HepG2 (cell line): Measurements from ENCODE around the gene MPP3. TPM values are rescaled to one million over a fixed set of nuclear protein-coding genes. Genes with fewer than 3 reads are reported as not detected.

ENCODE experiments used
- ARNTL ChIP-seq: sonication (generic); formaldehyde crosslinking; IDR thresholded peaks from 2 replicates; pipeline ENCODE4 v1.4.0; 2020; ENCODE audit warnings: mild to moderate bottlenecking, missing genetic modification reagents
- HOXA3 ChIP-seq: sonication (generic); formaldehyde crosslinking; IDR thresholded peaks from 2 replicates; pipeline ENCODE4 v1.5.0; 2020; ENCODE audit warnings: missing genetic modification reagents
- MLLT10 ChIP-seq: sonication (generic); formaldehyde crosslinking; IDR thresholded peaks from 2 replicates; pipeline ENCODE4 v1.4.0; 2020; ENCODE audit warnings: missing genetic modification reagents
- MYC ChIP-seq: sonication (generic); formaldehyde crosslinking; IDR thresholded peaks from 2 replicates; pipeline ENCODE4 v1.9.0; 2021; ENCODE audit warnings: missing genetic modification reagents, borderline replicate concordance
- NCOR1 ChIP-seq: fragments of 200-600 bp; sonication (generic); IDR thresholded peaks from 2 replicates; pipeline ENCODE4 v1.7.0; 2017; ENCODE audit warnings: antibody characterized with exemption, low read length, borderline replicate concordance
- RBM22 ChIP-seq: fragments of 200-400 bp; formaldehyde crosslinking; optimal IDR thresholded peaks from 2 replicates; pipeline ENCODE3; 2017; ENCODE audit warnings: mild to moderate bottlenecking, low read length, moderate library complexity
- RXRB ChIP-seq: IDR thresholded peaks from 2 replicates; pipeline ENCODE4 v1.6.1; 2016; ENCODE audit warnings: borderline replicate concordance, missing genetic modification reagents, missing compliant biosample characterization
- SALL1 ChIP-seq: sonication (generic); formaldehyde crosslinking; IDR thresholded peaks from 2 replicates; pipeline ENCODE4 v1.8.0; 2022; ENCODE audit warnings: mild to moderate bottlenecking, missing genetic modification reagents
- THAP11 ChIP-seq: IDR thresholded peaks from 2 replicates; pipeline ENCODE4 v1.6.1; 2016; ENCODE audit warnings: missing biosample characterization, missing genetic modification reagents
- ZNF160 ChIP-seq: sonication (generic); formaldehyde crosslinking; IDR thresholded peaks from 2 replicates; pipeline ENCODE4 v1.8.0; 2022; ENCODE audit warnings: mild to moderate bottlenecking, inconsistent platforms, missing genetic modification reagents
- ZNF577 ChIP-seq: sonication (generic); formaldehyde crosslinking; IDR thresholded peaks from 2 replicates; pipeline ENCODE4 v1.4.0; 2020; ENCODE audit warnings: mild to moderate bottlenecking, low read depth, missing genetic modification reagents, borderline replicate concordance
- ZNF816 ChIP-seq: sonication (generic); formaldehyde crosslinking; IDR thresholded peaks from 2 replicates; pipeline ENCODE4 v1.8.0; 2022; ENCODE audit warnings: missing genetic modification reagents, mild to moderate bottlenecking, borderline replicate concordance
- polyA plus RNA-seq, 8 experiments: library from polyadenylated mRNA; depleted of rRNA in 3 of 8; stranded (reverse) in 7 of 8; unstranded in 1 of 8; fragments of >200 nt; fragmentation: Illumina TruSeq in 4 of 8; extraction: Trizol in 4 of 8; gene quantifications; 2 replicates each; pipeline versions ENCODE4 v1.2.1 to v1.2.3, GENCODE V29; 2011 to 2016; ENCODE audit warnings: low read depth in 4 of 8, missing spikeins in 1 of 8, mixed read lengths in 1 of 8; ENCODE audit not compliant: insufficient read depth in 1 of 8
- total RNA-seq, 5 experiments: library from RNA; depleted of rRNA; stranded (reverse); fragments of >200 nt; fragmentation: Illumina TruSeq; extraction: Trizol; gene quantifications; 2 replicates each; pipeline ENCODE4 v1.2.3, GENCODE V29; 2016; ENCODE audit warnings: low read depth in 1 of 5
- TF ChIP-seq, protein P1 (sequence below), 2 experiments: fragments of 450-650 bp in 1 of 2; sonication (generic) in 1 of 2; formaldehyde crosslinking in 1 of 2; IDR thresholded peaks; 2 replicates each; pipeline versions ENCODE4 v1.6.1 to v1.8.0; 2016 to 2022; ENCODE audit warnings: antibody characterized with exemption in 1 of 2, mild to moderate bottlenecking in 1 of 2, missing genetic modification reagents in 1 of 2
- TF ChIP-seq, protein P2 (sequence below): sonication (generic); formaldehyde crosslinking; IDR thresholded peaks from 2 replicates; pipeline ENCODE4 v1.5.0; 2020; ENCODE audit warnings: missing genetic modification reagents
- TF ChIP-seq, protein P3 (sequence below): sonication (generic); formaldehyde crosslinking; IDR thresholded peaks from 2 replicates; pipeline ENCODE4 v1.5.0; 2020; ENCODE audit warnings: mild to moderate bottlenecking, missing genetic modification reagents, borderline replicate concordance
- TF ChIP-seq, protein P4 (sequence below): IDR thresholded peaks from 2 replicates; pipeline ENCODE4 v1.6.1; 2016; ENCODE audit warnings: missing compliant biosample characterization, missing genetic modification reagents, borderline replicate concordance

Gene MPP3
- total and polyA plus RNA-seq, 2 of the 13 experiments (the other 11 are each of a cell fraction or from before 2014, with no cell fraction given) = 0.91 to 1.8 TPM

DNA sequence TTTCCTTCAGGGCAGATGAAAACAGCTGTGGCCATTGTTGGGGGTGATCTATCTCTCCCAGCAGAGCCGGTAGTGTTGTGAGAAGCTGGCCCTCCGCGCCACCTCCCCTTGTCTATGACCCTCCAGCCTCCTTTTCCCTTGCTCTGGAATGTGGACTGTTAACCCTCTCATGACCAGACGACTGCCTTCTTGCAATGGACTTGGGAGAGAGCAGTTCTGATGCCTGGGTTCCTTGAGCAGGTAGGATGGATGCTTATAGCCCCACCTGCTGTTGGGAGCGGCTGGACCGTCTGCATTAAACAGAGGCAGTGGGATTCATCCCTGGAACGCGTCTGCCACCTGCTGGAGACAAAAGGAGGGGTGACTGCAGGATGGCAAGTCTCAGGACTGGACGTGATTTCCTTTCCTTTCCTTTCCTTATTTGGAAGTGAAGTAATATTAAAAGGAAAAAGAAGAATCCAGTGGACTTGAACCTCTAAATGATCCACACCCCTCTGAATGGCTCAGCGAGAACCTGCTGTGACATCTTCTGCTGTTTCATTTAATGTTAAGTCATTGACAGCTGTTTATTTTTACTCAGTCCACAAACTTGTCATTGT, 72.6 kb downstream of the MPP3 start (continued):
- TF ChIP-seq, protein P1, sequence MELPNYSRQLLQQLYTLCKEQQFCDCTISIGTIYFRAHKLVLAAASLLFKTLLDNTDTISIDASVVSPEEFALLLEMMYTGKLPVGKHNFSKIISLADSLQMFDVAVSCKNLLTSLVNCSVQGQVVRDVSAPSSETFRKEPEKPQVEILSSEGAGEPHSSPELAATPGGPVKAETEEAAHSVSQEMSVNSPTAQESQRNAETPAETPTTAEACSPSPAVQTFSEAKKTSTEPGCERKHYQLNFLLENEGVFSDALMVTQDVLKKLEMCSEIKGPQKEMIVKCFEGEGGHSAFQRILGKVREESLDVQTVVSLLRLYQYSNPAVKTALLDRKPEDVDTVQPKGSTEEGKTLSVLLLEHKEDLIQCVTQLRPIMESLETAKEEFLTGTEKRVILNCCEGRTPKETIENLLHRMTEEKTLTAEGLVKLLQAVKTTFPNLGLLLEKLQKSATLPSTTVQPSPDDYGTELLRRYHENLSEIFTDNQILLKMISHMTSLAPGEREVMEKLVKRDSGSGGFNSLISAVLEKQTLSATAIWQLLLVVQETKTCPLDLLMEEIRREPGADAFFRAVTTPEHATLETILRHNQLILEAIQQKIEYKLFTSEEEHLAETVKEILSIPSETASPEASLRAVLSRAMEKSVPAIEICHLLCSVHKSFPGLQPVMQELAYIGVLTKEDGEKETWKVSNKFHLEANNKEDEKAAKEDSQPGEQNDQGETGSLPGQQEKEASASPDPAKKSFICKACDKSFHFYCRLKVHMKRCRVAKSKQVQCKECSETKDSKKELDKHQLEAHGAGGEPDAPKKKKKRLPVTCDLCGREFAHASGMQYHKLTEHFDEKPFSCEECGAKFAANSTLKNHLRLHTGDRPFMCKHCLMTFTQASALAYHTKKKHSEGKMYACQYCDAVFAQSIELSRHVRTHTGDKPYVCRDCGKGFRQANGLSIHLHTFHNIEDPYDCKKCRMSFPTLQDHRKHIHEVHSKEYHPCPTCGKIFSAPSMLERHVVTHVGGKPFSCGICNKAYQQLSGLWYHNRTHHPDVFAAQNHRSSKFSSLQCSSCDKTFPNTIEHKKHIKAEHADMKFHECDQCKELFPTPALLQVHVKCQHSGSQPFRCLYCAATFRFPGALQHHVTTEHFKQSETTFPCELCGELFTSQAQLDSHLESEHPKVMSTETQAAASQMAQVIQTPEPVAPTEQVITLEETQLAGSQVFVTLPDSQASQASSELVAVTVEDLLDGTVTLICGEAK (IDR thresholded peaks at IDR 0.05) = no peak
- TF ChIP-seq, protein P1 (CRISPR knock-in tag; IDR thresholded peaks at IDR 0.05) = no peak
- TF ChIP-seq, protein P2, sequence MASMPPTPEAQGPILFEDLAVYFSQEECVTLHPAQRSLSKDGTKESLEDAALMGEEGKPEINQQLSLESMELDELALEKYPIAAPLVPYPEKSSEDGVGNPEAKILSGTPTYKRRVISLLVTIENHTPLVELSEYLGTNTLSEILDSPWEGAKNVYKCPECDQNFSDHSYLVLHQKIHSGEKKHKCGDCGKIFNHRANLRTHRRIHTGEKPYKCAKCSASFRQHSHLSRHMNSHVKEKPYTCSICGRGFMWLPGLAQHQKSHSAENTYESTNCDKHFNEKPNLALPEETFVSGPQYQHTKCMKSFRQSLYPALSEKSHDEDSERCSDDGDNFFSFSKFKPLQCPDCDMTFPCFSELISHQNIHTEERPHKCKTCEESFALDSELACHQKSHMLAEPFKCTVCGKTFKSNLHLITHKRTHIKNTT = no peak
- no peak for TF ChIP-seq MYC (CRISPR knock-in tag)
- TF ChIP-seq MLLT10 (CRISPR knock-in tag) = no peak
- TF ChIP-seq ZNF816 = no peak
- peak; percentile 68 for TF ChIP-seq THAP11 (CRISPR knock-in tag)
- no peak for TF ChIP-seq NCOR1
- TF ChIP-seq ZNF577 (CRISPR knock-in tag) = no peak
- TF ChIP-seq, protein P3, sequence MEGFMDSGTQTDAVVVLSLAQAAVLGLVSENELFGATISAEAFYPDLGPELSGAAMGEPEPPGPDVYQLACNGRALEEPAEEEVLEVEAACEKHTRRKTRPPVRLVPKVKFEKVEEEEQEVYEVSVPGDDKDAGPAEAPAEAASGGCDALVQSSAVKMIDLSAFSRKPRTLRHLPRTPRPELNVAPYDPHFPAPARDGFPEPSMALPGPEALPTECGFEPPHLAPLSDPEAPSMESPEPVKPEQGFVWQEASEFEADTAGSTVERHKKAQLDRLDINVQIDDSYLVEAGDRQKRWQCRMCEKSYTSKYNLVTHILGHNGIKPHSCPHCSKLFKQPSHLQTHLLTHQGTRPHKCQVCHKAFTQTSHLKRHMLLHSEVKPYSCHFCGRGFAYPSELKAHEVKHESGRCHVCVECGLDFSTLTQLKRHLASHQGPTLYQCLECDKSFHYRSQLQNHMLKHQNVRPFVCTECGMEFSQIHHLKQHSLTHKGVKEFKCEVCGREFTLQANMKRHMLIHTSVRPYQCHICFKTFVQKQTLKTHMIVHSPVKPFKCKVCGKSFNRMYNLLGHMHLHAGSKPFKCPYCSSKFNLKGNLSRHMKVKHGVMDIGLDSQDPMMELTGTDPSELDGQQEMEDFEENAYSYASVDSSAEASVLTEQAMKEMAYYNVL (CRISPR knock-in tag) = no peak; the same call in 1 of the 2 replicates
- TF ChIP-seq ZNF160 (CRISPR knock-in tag) = no peak
- TF ChIP-seq RXRB = peak; percentile 78
- no peak for TF ChIP-seq ARNTL
- peak; percentile 57 for TF ChIP-seq RBM22
- TF ChIP-seq, protein P4, sequence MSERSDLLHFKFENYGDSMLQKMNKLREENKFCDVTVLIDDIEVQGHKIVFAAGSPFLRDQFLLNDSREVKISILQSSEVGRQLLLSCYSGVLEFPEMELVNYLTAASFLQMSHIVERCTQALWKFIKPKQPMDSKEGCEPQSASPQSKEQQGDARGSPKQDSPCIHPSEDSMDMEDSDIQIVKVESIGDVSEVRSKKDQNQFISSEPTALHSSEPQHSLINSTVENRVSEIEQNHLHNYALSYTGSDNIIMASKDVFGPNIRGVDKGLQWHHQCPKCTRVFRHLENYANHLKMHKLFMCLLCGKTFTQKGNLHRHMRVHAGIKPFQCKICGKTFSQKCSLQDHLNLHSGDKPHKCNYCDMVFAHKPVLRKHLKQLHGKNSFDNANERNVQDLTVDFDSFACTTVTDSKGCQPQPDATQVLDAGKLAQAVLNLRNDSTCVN (CRISPR knock-in tag) = peak; percentile 73; the same call in 1 of the 2 replicates
- no peak for TF ChIP-seq HOXA3
- peak; percentile 87 for TF ChIP-seq SALL1 (CRISPR knock-in tag)
